GM10248 (cell line): Measurements from ENCODE around the gene NLRP14.

Experiments
- CTCF ChIA-PET: fragments of 300-600 bp; sonication (Branson Sonifier 250); formaldehyde crosslinking; extraction: SDS; loops from one replicate; lab custom pipeline; 2021; ENCODE audit warnings: antibody characterized with exemption; lab: Yijun Ruan, JAX
- POLR2A ChIA-PET: fragments of 350-650 bp; sonication (Branson Sonifier 250); formaldehyde crosslinking; extraction: SDS; loops from one replicate; lab custom pipeline; 2020; ENCODE audit warnings: antibody characterized with exemption; lab: Yijun Ruan, JAX
- DNase-seq: peaks from one replicate; pipeline ENCODE4 v3.0.0; 2012; ENCODE audit errors: extremely low spot score
- TF ChIP-seq, protein P1 (sequence below): IDR thresholded peaks from 2 replicates; pipeline ENCODE4 v1.5.1; 2012; ENCODE audit warnings: mild to moderate bottlenecking, low read depth; ENCODE audit errors: extremely low read depth, missing control alignments, control extremely low read depth

Gene NLRP14

GRCh38 chr11:7021318-7021717 lies 1.0 kb downstream of the NLRP14 start:
- TF ChIP-seq, protein P1, sequence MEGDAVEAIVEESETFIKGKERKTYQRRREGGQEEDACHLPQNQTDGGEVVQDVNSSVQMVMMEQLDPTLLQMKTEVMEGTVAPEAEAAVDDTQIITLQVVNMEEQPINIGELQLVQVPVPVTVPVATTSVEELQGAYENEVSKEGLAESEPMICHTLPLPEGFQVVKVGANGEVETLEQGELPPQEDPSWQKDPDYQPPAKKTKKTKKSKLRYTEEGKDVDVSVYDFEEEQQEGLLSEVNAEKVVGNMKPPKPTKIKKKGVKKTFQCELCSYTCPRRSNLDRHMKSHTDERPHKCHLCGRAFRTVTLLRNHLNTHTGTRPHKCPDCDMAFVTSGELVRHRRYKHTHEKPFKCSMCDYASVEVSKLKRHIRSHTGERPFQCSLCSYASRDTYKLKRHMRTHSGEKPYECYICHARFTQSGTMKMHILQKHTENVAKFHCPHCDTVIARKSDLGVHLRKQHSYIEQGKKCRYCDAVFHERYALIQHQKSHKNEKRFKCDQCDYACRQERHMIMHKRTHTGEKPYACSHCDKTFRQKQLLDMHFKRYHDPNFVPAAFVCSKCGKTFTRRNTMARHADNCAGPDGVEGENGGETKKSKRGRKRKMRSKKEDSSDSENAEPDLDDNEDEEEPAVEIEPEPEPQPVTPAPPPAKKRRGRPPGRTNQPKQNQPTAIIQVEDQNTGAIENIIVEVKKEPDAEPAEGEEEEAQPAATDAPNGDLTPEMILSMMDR, result no peak
- ChIA-PET POLR2A (no interaction called here), CTCF (interaction anchor here (1.5 to 3.4 kb wide), 2 partner anchors 41 to 209 kb away, joined by 3 to 10 read pairs; no protein-coding TSS in a partner anchor)
- DNase-seq, result no peak

- no peak for DNase-seq
- TF ChIP-seq, protein P1, result no peak
- ChIA-PET CTCF (no interaction called here), POLR2A (no interaction called here)
These were observed 7.9 kb downstream of the NLRP14 start for GRCh38 chr11:7028141-7028540.

DNA sequence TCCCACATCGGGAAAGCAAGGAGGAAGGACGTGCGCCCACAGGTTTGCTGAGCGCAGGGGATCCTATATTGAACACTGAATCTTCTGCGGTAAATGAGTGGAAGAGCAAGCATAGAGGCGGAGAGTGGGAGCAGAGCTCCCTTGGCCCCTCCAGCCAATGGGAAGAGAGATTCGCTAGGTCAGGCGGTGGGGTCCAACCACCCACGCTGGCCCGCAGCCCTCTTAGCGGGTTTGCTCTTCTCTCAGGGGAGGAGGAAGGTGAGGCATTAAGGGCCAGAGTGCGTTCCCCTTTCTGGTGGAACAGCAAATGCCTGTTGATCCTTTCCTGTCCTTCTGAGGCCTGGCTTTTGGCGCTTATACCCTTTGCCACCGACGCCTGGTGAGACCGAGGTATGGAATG lies 10.6 kb downstream of the NLRP14 start:
- ChIA-PET CTCF (interaction anchor here (1.8 kb wide), 1 partner anchor 412 kb away, joined by 4 read pairs; no protein-coding TSS in a partner anchor), POLR2A (no interaction called here)
- TF ChIP-seq, protein P1, result no peak
- DNase-seq, result no peak

DNA sequence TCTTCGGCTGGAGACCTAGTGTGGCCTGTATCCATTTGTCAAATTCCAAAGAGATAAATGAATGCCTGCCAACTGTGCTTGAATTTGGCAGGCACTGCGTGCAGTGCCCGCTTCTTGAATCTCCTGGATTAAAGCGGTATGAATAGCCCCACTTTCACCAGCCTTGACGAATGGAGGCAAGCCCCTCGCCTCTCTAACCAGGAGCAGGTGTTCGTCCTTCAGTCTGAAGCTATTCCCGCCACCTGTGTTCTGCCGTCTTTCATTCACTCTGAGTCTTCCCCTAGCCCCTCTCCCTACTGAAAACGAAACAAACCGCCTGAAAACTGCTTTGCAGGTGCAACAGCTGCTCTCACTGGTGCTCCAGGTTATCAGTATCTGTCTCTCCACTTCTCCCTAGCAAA lies 11.2 kb downstream of the NLRP14 start:
- no peak for DNase-seq
- ChIA-PET CTCF (no interaction called here), POLR2A (no interaction called here)
- TF ChIP-seq, protein P1, result no peak

DNA sequence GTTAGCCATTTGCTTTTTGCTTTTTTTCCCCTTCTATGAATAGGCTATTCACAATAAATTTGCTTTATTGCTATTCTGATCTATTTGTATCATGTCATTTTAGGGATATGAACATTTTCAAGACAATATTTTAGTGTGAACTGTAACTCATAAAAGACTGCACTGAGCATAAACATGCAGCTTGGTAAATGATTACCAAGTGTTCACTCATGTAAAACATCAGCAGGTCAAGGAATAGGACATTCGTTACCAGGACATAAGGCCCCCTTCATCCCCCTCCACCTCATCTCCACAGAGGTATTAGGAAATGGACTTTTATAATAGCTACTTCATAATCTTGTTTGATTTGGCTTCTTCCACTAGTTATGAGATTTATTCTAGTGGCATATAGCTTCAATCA lies 12.4 kb downstream of the NLRP14 start:
- ChIA-PET POLR2A (no interaction called here), CTCF (interaction anchor here (1.0 kb wide), 1 partner anchor 9 kb away, joined by 3 read pairs; no protein-coding TSS in a partner anchor)
- no peak for DNase-seq
- TF ChIP-seq, protein P1, result no peak

- TF ChIP-seq, protein P1, result no peak
- POLR2A ChIA-PET, result no interaction called here
- CTCF ChIA-PET, result no interaction called here
These were observed 13.7 kb downstream of the NLRP14 start for GRCh38 chr11:7034019-7034418.

More at GRCh38 chr11:7034019-7034418, 13.7 kb downstream of the NLRP14 start:
- DNase-seq, result no peak
